ENCODE measurements around the gene C16orf89. TPM values are rescaled to one million over a fixed set of nuclear protein-coding genes. Genes with fewer than 3 reads are reported as not detected.

C16orf89 gene
- total and polyA plus RNA-seq, 10 of the 15 experiments (the other 5 are each of a cell fraction or from before 2014, with no cell fraction given): not detected

GRCh38 chr16:5060073-5060641 is 5.6 kb downstream of the C16orf89 start:
- in situ Hi-C loops (cut with MboI) (no loop called here), intact Hi-C loops (cut with micrococcal nuclease; ENCODE audit: unreplicated experiment) (loop anchor here (10.0 kb wide), 1 partner anchor 85 kb away; no protein-coding TSS in a partner anchor)
- no peaks in the 10 kb centered on the region for H3K79me2 ChIP-seq (ENCODE audit: control insufficient read depth, insufficient read depth, low read length)
- no peak for ATAC-seq
- BruUV-seq (replicated peaks): no TSS peak
- H4K20me1 ChIP-seq (ENCODE audit: control insufficient read depth, insufficient read depth): no peaks in the 10 kb centered on the region
- WGBS (ENCODE audit: insufficient coverage, insufficient replicate concordance, low lambda C conversion rate, missing lambda C conversion rate): 40% methylated on average over 10 of the region's 10 CpGs
- H3K9ac ChIP-seq (ENCODE audit: control insufficient read depth, insufficient read depth, low read length): no peak overlapping the region
- ChIA-PET CTCF (interaction anchor here (0.7 kb wide), 1 partner anchor 21 kb away, joined by 3 read pairs; no protein-coding TSS in a partner anchor), RAD21 (ENCODE audit: unreplicated experiment) (no interaction called here), SMC1A (ENCODE audit: uncharacterized antibody, unreplicated experiment) (interaction anchor here (1.0 kb wide), 1 partner anchor 84 kb away, joined by 3 read pairs; no protein-coding TSS in a partner anchor), POLR2A (interaction anchor here (1.1 kb wide), 1 partner anchor 10 kb away, joined by 3 read pairs; no protein-coding TSS in a partner anchor)
- peaks cover 12% of the 10 kb centered on the region for H3K4me1 ChIP-seq (ENCODE audit: control insufficient read depth, insufficient read depth, low read length)
- H3K4me2 ChIP-seq (ENCODE audit: control insufficient read depth, insufficient read depth): no peak overlapping the region
- H3K9me3 ChIP-seq (replicated peaks; ENCODE audit: control insufficient read depth, insufficient read depth, low read length): no peaks in the 10 kb centered on the region
- H3K4me3 ChIP-seq: no peak overlapping the region
- H3K27ac ChIP-seq (ENCODE audit: control insufficient read depth, insufficient read depth): no peak overlapping the region
- no peaks in the 10 kb centered on the region; a peak in 1 of 4 replicates for H3K27me3 ChIP-seq (replicated peaks in 1 of 2; ENCODE audit: control insufficient read depth in 2 of 2, insufficient read depth in 2 of 2, low read length in 1 of 2)
- no peak for FAIRE-seq
- no peak for DNase-seq (ENCODE audit: low read depth, low spot score)
- H2AFZ ChIP-seq (ENCODE audit: control insufficient read depth, low read depth, low read length): no peak overlapping the region
- H3K36me3 ChIP-seq (ENCODE audit: control insufficient read depth in 2 of 2, insufficient read depth in 2 of 2, low read length in 1 of 2): no peaks in the 10 kb centered on the region
- TF ChIP-seq USF1 (IDR thresholded peaks at IDR 0.05; ENCODE audit: borderline replicate concordance, extremely low read length, insufficient read depth, low read depth, low read length) (no peak), PML (IDR thresholded peaks at IDR 0.05; ENCODE audit: low read length) (no peak), SP1 (IDR thresholded peaks at IDR 0.05; ENCODE audit: low read depth, low read length) (no peak), IRF4 (IDR thresholded peaks at IDR 0.05; ENCODE audit: low read depth, low read length) (no peak), BACH1 (IDR thresholded peaks at IDR 0.05; ENCODE audit: borderline replicate concordance) (no peak), POLR2AphosphoS2 (IDR thresholded peaks at IDR 0.05; ENCODE audit: low read depth, low read length) (no peak), BCL11A (IDR thresholded peaks at IDR 0.05; ENCODE audit: low read depth, low read length) (no peak), NFIC (IDR thresholded peaks at IDR 0.05; ENCODE audit: low read depth, low read length) (no peak), CEBPB (IDR thresholded peaks at IDR 0.05; ENCODE audit: borderline replicate concordance in 1 of 2, low read depth in 2 of 2, low read length in 2 of 2) (no peak), E2F8 (IDR thresholded peaks at IDR 0.05; ENCODE audit: low read depth, partially characterized antibody) (no peak), IKZF1 (conservative IDR thresholded peaks at IDR 0.05) (no peak)
- TF ChIP-seq, protein P1, sequence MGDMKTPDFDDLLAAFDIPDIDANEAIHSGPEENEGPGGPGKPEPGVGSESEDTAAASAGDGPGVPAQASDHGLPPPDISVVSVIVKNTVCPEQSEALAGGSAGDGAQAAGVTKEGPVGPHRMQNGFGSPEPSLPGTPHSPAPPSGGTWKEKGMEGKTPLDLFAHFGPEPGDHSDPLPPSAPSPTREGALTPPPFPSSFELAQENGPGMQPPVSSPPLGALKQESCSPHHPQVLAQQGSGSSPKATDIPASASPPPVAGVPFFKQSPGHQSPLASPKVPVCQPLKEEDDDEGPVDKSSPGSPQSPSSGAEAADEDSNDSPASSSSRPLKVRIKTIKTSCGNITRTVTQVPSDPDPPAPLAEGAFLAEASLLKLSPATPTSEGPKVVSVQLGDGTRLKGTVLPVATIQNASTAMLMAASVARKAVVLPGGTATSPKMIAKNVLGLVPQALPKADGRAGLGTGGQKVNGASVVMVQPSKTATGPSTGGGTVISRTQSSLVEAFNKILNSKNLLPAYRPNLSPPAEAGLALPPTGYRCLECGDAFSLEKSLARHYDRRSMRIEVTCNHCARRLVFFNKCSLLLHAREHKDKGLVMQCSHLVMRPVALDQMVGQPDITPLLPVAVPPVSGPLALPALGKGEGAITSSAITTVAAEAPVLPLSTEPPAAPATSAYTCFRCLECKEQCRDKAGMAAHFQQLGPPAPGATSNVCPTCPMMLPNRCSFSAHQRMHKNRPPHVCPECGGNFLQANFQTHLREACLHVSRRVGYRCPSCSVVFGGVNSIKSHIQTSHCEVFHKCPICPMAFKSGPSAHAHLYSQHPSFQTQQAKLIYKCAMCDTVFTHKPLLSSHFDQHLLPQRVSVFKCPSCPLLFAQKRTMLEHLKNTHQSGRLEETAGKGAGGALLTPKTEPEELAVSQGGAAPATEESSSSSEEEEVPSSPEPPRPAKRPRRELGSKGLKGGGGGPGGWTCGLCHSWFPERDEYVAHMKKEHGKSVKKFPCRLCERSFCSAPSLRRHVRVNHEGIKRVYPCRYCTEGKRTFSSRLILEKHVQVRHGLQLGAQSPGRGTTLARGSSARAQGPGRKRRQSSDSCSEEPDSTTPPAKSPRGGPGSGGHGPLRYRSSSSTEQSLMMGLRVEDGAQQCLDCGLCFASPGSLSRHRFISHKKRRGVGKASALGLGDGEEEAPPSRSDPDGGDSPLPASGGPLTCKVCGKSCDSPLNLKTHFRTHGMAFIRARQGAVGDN (IDR thresholded peaks at IDR 0.05): no peak
- TF ChIP-seq, protein P2, sequence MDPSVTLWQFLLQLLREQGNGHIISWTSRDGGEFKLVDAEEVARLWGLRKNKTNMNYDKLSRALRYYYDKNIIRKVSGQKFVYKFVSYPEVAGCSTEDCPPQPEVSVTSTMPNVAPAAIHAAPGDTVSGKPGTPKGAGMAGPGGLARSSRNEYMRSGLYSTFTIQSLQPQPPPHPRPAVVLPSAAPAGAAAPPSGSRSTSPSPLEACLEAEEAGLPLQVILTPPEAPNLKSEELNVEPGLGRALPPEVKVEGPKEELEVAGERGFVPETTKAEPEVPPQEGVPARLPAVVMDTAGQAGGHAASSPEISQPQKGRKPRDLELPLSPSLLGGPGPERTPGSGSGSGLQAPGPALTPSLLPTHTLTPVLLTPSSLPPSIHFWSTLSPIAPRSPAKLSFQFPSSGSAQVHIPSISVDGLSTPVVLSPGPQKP (IDR thresholded peaks at IDR 0.05; ENCODE audit: low read depth, low read length): no peak

Measured in GM12878 (cell line).